Nephron (organoid): ENCODE results near the gene FKBP14.

Source experiments
- H3K27ac Mint-ChIP-seq, 3 experiments: 2 replicates each; pipeline ENCODE4 v1.8.0; 2020; ENCODE audit warnings: mixed read lengths in 3 of 3, mild to moderate bottlenecking in 2 of 3, moderate library complexity in 1 of 3
- H3K27me3 Mint-ChIP-seq: 2 replicates; pipeline ENCODE4 v1.8.0; 2021; ENCODE audit warnings: low read depth, mild to moderate bottlenecking, moderate library complexity, mixed read lengths
- H3K36me3 Mint-ChIP-seq: 2 replicates; pipeline ENCODE4 v1.8.0; 2020; ENCODE audit warnings: low read depth, mixed read lengths
- H3K4me1 Mint-ChIP-seq: 2 replicates; pipeline ENCODE4 v1.8.0; 2020; ENCODE audit warnings: mixed read lengths
- H3K4me3 Mint-ChIP-seq, 3 experiments: 2 replicates each; pipeline ENCODE4 v1.8.0; 2020; ENCODE audit warnings: mild to moderate bottlenecking in 3 of 3, mixed read lengths in 3 of 3, moderate library complexity in 2 of 3
- H3K9me3 Mint-ChIP-seq: 2 replicates; pipeline ENCODE4 v1.8.0; 2020; ENCODE audit warnings: mixed read lengths
- TF ChIP-seq, protein P1 (sequence below), 3 experiments: fragments of 200-600 bp; sonication (generic); IDR thresholded peaks; one replicate each; pipeline ENCODE4 v1.5.0; 2021; ENCODE audit warnings: antibody characterized with exemption in 3 of 3; ENCODE audit not compliant: unreplicated experiment in 3 of 3

Gene FKBP14

DNA sequence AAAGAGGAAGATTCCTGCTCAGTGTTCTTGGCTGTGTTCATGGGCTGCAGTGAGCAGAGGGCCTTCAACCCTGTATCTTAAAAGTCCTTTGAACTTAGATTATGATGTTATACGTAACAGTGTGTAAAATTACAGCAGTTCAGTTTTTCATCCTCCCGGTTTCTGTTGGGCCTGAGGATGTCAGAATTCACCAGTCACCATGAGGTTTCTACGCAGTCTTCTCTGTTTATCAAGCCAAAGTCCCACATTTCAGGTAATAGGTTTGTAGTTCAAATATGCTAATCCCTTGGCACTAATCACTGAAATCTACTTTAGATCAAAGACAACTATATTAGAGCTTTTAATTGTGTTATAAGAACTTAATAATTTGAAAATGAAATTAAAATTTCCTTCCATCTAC lies 26.6 kb upstream of the FKBP14 start:
- H3K4me3 Mint-ChIP-seq = no peak overlapping the region
- H3K9me3 Mint-ChIP-seq = peaks cover 4% of the 10 kb centered on the region
- H3K27ac Mint-ChIP-seq = no peak overlapping the region
- no peaks in the 10 kb centered on the region for H3K4me1 Mint-ChIP-seq
- H3K36me3 Mint-ChIP-seq = peaks cover 80% of the 10 kb centered on the region
- H3K27me3 Mint-ChIP-seq = no peaks in the 10 kb centered on the region
- TF ChIP-seq, protein P1, sequence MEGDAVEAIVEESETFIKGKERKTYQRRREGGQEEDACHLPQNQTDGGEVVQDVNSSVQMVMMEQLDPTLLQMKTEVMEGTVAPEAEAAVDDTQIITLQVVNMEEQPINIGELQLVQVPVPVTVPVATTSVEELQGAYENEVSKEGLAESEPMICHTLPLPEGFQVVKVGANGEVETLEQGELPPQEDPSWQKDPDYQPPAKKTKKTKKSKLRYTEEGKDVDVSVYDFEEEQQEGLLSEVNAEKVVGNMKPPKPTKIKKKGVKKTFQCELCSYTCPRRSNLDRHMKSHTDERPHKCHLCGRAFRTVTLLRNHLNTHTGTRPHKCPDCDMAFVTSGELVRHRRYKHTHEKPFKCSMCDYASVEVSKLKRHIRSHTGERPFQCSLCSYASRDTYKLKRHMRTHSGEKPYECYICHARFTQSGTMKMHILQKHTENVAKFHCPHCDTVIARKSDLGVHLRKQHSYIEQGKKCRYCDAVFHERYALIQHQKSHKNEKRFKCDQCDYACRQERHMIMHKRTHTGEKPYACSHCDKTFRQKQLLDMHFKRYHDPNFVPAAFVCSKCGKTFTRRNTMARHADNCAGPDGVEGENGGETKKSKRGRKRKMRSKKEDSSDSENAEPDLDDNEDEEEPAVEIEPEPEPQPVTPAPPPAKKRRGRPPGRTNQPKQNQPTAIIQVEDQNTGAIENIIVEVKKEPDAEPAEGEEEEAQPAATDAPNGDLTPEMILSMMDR (IDR thresholded peaks at IDR 0.05; ENCODE audit: unreplicated experiment in 3 of 3) = no peak

DNA sequence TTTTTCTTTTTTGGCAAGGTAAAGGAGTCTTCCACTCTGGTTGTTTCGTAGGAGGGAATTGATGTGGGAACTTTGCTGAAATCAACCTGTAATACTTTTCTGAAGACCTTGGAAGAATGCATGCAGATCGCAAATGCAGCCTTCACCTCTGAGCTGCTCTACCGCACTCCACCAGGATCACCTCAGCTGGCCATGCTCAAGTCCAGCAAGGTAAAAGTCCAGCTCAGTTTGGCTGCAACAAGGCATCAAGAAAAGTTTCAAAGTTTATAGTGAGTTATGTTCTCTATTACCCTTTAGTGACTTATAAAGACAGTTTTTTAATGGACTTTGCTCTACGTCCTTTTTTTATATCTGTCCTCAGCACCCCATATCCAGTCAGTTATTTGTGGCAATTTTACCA lies 22.7 kb upstream of the FKBP14 start:
- TF ChIP-seq, protein P1 (IDR thresholded peaks at IDR 0.05; ENCODE audit: unreplicated experiment in 3 of 3) = no peak
- H3K27ac Mint-ChIP-seq = peak overlapping the region in 1 of 3 experiments; percentile 15
- no peaks in the 10 kb centered on the region for H3K4me1 Mint-ChIP-seq
- H3K9me3 Mint-ChIP-seq = no peaks in the 10 kb centered on the region
- peaks cover 79% of the 10 kb centered on the region for H3K36me3 Mint-ChIP-seq
- H3K4me3 Mint-ChIP-seq = no peak overlapping the region
- H3K27me3 Mint-ChIP-seq = no peaks in the 10 kb centered on the region

DNA sequence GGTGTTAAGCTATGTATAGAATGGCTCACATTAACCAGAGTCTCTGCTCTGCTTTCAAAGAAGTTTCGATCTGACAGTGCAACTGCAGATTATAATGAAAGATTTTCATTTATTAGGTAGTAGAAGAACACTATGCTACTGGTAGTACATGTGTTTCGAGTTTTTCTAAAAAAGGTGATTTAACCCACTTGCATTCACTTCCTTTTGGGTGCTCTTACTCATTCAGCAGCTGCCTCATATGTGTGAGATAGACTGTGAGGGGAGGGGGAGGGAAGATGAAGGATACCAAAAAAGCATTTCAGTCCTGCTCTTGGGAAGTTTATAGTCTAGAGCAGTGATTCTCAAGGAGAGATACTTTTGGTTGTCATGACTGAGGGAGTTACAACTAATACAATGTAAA lies 22.1 kb upstream of the FKBP14 start:
- Mint-ChIP-seq H3K4me1 (no peaks in the 10 kb centered on the region), H3K27ac (no peak overlapping the region), H3K4me3 (no peak overlapping the region), H3K27me3 (no peaks in the 10 kb centered on the region), H3K36me3 (peaks cover 74% of the 10 kb centered on the region), H3K9me3 (no peaks in the 10 kb centered on the region)
- TF ChIP-seq, protein P1 (IDR thresholded peaks at IDR 0.05; ENCODE audit: unreplicated experiment in 3 of 3) = no peak

DNA sequence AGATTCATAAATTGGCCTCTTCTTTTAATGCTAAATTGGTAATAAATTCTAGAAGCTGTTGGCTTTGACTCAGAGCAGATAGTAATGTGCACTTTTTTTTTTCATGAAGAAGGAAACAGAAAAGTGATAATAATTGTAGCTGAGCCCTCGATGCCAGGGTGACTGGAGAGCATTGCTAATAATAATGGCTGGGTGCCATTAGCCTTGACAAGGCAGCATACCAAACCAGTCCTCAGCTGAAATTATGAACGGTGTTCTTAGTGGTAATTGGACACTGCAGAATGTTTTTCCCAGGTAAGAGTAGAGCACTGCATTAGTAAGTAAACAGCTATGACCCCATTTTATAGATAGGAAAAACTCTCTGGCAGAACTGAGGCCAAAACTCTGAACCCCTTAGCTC lies 20.6 kb upstream of the FKBP14 start:
- TF ChIP-seq, protein P1 (IDR thresholded peaks at IDR 0.05; ENCODE audit: unreplicated experiment in 3 of 3) = no peak
- Mint-ChIP-seq H3K36me3 (peaks cover 66% of the 10 kb centered on the region), H3K27ac (no peak overlapping the region), H3K9me3 (no peaks in the 10 kb centered on the region), H3K4me1 (no peaks in the 10 kb centered on the region), H3K27me3 (no peaks in the 10 kb centered on the region), H3K4me3 (no peak overlapping the region)

DNA sequence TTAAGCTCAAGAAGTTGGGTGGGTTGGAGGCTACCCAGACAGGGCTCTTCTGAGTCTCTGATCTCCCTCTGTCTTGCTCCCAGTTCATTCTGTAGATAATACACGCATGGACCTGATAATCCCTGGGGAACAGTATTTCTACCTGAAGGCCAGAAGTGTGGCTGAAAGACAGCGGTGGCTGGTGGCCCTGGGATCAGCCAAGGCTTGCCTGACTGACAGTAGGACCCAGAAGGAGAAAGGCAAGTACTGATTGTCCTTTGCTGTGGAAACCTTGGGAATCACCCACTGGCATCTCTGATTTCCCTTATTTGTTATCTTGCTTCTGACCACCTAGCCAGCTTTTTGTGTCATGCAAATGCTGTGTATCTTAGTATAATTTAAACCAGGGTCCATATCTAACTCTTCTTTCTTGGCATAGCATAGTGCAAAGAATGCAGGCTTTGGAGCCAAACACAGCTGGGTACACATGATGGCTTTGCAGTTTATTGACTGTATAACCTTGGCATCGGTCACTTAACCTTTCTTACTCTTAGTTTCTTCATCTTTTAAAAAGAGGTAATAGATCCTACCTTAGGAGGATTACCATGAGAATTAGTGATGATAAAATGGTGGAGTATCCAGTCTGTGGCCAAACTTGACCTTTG lies 19.7 kb upstream of the FKBP14 start:
- Mint-ChIP-seq H3K4me3 (no peak overlapping the region), H3K9me3 (no peaks in the 10 kb centered on the region), H3K4me1 (no peaks in the 10 kb centered on the region), H3K27ac (no peak overlapping the region), H3K27me3 (no peaks in the 10 kb centered on the region), H3K36me3 (peaks cover 64% of the 10 kb centered on the region)
- TF ChIP-seq, protein P1 (IDR thresholded peaks at IDR 0.05; ENCODE audit: unreplicated experiment in 3 of 3) = no peak

DNA sequence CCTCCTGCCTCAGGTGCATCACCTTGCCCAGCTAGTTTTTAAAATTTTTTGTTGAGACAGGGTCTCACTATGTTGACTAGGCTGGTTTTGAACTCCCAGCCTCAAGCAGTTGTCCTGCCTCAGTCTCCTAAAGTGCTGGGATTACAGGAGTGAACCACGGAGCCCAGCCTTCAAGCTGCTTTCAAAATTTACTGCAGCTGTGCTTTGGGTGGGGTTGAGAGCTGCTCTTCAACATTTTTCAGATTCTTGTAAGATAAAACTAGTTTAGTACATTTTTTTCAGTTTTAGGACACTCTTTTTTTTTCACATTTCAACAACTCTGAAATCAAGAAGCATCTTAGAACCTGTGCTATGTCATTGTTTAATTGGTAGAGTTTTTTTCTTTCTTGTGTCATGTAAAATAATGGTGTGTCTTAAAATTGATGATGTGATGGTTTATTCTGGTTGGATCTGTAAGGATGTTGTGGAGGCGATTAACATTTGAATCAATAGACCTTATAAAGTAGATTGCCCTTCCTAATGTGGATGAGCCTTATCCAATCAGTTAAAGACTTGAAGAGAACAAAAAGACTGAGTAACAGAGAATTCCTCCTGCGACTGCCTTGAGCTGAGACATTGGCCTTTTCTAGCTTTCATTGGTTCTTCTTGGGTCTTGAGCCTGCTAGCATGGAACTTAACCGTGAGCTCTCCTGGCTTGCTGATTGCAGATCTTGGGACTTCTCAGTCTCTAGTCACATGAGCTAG lies 15.2 kb upstream of the FKBP14 start:
- Mint-ChIP-seq H3K9me3 (no peaks in the 10 kb centered on the region), H3K27ac (no peak overlapping the region), H3K4me1 (peaks cover 10% of the 10 kb centered on the region), H3K4me3 (no peak overlapping the region), H3K27me3 (no peaks in the 10 kb centered on the region), H3K36me3 (peaks cover 52% of the 10 kb centered on the region)
- TF ChIP-seq, protein P1 (IDR thresholded peaks at IDR 0.05; ENCODE audit: unreplicated experiment in 3 of 3) = no peak
